NCI-H2029 (cell line): ENCODE measurements around the gene ATAD2B.

Source experiments
- DNase-seq: peaks from one replicate; lab custom pipeline; 2025; lab: John Stamatoyannopoulos, UW

Gene ATAD2B

DNA sequence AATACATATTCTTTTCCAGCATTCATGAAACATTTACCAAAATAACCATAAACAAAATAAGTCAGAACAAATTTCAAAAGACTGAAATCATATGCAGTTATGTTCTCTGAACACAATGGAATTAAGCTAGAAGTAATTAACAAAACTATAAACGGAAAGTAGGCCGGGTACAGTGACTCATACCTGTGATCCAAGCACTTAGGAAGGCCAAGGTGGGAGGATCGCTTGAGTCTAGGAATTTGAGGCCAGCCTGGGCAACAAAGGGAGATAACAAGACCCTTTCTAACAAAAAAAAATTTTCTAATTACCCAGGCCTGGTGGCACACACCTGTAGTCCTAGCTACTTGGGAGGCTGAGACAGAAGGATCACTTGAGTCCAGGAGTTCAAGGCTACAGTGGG lies 14.9 kb downstream of the ATAD2B start:
- no peak for DNase-seq

DNA sequence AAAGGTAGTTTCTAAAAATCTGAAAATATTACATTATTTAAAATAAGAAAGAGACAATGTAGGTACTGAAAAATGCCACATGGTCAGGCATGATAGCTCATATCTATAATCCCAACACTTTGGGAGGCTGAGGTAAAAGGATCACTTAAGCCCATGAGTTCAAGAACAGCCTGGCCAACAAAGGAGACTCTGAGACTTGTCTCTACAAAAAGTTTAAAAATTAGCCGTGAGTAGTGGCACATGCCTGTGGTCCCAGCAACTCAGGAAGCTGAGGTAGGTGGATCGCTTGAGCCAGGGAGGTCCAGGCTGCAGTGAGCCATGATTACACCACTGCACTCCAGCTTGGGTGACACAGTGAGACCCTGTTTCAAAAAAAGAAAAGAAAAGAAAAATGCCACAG lies 21.8 kb downstream of the ATAD2B start:
- DNase-seq: no peak

GRCh38 chr2:23904692-23905091 lies 22.2 kb downstream of the ATAD2B start:
- no peak for DNase-seq

DNA sequence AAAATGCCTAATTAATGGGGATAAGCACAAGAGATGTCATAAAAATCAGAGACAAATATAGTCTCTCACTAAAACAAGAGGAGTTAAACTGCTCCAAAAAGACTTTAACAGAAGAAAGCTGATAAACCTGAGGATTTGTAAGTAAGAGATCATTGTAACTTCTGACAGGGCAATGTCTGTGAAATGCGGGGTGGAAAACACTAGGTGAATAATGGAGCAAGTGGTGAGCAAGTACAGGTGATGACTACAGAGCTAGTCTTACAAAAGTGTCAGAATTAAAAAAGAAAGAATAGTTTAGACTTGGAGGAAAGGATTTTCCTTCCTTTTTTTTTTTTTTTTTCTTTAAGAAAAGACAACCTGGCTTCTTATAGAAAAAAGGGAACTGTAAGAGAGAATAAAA lies 22.7 kb downstream of the ATAD2B start:
- DNase-seq: no peak

DNA sequence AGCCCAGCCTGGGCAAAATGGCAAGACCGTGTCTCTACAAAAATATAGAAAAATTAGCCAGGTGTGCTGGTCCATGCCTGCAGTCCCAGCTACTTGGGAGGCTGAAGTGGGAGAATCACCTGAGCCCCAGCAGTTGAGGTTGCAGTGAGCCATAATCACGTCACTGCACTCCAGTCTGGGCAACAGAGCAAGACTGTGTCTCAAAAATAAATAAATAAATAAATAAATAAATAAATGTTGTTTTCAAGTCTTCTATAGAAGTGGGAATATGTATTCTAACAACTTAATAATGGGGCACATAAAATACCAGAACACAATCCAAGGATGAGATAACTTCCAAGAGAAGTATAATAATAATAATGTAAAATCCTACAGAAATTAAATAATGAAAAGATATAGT lies 23.9 kb downstream of the ATAD2B start:
- no peak for DNase-seq

DNA sequence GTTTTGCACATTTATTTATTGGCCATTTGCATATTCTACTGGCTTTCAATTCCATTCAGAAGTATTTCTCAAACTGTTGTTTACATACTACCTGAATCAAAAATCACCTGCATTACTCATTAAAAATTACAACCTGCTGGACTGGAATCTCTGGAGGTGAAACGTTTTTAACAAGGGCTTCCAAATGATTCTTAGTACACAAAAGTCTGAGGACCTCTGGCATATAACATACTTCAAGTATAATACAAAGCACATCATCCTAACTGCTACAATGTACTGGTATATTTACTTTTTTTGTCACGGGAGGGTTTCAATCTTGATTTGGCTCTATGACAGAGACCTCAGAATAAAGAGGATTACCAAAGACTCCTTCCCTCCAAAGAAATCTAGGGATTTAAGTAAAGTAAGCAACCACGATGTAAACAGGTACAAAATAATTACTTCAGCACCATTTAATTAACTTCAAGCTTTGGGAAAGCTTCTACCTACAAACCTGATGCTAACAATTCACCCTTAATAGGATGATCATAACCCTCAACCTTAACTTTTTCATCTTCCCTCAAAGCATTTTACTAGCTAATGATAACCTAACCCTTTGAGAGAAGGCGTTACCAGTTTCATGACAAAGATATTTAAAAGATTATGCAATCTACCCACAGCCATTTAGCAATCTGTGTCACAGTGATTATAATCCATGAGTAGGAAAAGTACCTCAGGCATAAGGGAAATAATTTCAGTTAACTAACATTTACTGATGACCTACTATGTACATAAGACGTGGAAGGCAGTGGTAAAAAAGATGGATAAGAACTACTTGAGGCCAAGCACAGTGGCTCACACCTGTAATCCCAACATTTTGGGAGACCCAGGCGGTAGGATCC lies 24.7 kb downstream of the ATAD2B start:
- DNase-seq: no peak

DNA sequence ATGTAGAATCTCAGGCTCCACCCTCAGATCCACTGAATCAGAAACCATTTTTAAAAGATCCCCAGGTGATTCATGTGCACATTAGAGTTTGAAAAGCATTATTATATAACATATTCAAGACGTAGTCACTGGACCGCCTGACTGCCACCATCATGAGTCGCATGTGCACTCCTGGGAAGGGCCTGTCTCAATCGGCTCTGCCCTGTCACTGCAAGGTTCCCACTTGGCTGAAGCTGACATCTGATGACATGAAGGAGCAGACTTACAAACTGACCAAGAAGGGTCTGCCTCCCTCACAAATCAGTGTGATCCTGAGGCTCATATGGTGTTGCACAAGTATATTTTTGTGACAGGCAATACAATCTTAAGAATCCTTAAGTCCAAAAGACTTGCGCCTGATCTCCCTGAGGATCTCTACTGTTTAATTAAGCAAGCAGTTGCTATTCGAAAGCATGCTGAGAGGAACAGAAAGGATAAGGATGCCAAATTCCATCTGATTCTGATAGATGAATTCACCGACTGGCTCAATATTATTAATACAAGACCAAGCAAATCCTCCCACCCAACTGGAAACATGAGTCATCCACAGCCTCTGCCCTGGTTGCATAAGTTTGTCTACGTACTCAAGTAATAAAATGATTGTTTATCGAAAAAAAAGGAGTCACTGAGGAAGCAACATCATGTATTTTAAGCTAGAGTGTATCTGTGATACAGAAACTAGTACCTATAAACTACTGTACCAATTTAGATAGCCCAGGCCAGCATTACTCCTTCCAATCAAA lies 26.2 kb downstream of the ATAD2B start:
- DNase-seq: no peak

GRCh38 chr2:23900133-23900532 lies 26.8 kb downstream of the ATAD2B start:
- no peak for DNase-seq

DNA sequence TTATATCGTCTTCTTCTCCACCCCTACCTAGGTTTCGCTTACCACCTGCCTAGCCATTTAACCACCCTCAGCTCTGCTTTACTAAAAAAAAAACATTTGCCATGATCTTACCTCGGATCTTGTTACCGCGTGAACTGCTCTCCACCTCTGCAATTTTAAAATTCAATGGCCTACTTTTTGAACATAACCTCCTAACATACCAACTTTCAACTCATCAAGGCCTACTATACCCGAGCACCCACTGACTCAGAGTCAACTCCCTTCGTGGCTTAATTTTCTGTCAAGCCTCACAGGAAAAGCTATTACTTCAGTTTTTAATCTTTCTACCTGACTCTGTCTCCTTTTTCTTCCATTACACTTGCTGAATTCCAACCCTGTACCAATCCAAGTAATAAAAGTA lies 55.7 kb downstream of the ATAD2B start:
- DNase-seq: no peak

DNA sequence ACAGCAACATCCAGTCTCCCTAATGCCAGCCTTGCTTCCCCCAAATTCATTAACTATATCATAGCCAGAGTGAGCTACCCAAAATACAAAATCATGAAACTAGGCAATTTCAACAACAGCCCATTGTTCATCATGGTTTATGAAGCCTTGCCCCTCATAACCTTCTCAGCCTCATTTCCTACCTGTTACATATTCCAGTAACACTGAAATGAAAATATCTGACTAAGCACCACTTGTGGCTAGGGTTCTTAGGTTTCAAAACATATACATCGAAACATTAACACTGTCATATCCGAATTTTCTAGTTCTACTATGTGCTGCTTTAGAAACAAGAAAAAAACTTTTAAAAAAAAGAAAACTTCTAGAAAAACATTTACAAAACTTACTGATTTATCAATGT lies 59.5 kb downstream of the ATAD2B start:
- no peak for DNase-seq

- DNase-seq: no peak
These were observed 64.1 kb downstream of the ATAD2B start for GRCh38 chr2:23862716-23863426.

DNA sequence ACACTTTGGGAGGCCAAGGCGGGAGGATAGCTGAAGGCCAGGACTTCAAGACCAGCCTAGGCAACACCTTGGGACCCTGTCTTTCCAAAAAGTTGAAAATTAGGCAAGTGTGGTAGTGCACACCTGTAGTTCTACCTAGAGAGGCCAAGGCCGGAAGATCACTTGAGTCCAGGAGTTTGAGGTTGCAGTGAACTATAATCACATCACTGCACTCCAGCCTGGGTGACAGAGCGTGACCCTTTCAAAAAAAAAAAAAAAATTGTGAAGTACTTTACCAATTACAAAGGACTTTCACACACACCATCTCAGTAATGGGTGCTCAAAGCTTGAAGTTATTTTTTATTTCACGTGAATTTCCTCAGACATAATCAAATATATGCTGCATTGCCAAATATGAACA lies 65.0 kb downstream of the ATAD2B start:
- DNase-seq: no peak

DNA sequence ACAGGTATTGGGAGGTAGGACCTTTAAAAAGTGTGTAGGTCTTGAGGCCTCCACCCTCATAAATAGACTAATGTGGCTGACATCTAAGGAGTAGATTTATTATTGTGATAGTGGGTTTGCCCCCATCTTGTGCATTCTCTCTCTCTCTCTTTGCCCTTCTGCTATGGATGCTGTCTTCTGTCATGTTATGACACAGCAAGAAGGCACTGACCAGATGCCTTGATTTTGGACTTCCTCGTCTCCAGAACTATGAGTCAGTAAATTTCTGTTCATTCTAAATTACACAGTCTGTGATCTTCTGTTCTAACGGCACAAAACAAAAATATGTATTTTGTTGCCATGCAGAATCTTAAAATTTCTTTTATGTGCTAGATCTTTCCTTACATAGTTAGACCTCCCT lies 66.9 kb downstream of the ATAD2B start:
- no peak for DNase-seq

DNA sequence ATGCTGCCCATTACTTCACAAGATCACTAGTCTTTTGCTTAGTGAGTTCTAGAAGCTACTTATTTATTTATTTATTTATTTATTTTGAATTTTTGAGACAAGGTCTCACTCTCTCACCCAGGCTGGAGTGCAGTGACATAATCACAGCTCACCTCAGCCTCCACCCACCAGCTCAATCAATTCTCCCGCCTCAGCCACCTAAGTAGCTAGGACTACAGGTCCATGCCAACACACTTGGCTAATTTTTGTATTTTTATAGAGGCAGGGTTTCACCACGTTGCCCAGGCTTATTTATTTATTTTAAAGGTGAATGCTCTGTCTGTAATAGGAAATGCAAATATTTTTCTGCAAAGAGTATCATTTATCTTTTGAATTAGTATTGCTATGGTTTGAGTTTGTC lies 67.7 kb downstream of the ATAD2B start:
- no peak for DNase-seq

GRCh38 chr2:23850564-23851256 lies 76.2 kb downstream of the ATAD2B start:
- DNase-seq: no peak

DNA sequence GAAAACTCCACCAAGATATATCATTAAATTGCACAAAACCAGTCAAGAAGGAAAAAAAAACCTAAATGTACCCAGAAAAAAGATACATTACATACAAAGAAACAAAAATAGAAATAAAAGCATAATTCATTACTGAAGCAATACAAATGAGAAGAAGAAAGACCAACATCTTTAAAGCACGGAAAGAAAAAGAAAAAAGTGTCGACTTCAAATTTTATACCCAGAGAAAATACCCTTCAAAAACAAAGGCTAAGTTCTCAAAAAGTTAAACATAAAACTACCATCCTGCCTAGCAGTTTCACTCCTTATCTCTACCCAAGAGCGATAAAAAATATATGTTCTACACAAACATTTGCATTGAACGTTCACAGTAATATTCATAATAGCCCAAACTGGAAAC lies 82.0 kb downstream of the ATAD2B start:
- no peak for DNase-seq

DNA sequence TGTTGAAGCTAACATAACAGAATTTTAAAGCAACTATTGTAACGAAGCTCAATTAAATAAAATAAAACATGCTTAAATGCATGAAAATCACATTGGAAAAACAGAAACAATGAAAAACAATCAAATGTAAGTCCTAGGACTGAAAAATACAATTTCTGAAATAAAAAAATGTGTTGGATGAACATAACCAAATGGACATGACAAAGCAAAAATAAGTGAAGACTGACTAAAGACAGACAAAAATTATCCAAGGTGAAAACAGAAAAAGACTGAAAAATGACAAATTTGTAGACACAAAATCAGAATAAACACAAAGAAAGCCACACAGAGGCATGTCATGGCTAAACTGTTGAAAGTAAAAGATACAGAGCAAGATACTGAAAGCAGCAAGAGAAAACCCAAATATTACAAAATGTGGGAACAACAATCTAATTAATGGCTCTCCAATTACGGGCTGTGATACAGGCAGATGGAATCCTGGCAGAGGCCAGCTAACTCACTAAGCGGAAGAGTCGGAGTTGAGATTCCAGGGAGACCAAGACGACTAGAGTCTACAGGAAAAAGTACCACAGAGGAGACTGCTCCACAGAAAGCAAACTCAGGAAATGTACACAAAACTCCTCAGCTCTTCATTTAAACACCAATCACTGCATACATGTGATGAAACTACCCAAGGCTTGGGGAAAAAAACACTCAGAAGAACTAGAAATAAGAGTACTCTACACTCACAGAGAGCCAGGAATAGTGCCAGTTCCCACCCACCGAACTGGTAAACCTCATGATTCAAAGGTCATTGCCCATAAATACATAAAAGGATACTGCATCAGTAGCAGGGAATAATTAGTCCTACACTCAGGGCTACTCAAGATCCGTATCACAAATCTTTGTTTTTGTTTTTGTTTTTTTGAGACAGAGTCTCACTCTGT lies 83.6 kb downstream of the ATAD2B start:
- no peak for DNase-seq

DNA sequence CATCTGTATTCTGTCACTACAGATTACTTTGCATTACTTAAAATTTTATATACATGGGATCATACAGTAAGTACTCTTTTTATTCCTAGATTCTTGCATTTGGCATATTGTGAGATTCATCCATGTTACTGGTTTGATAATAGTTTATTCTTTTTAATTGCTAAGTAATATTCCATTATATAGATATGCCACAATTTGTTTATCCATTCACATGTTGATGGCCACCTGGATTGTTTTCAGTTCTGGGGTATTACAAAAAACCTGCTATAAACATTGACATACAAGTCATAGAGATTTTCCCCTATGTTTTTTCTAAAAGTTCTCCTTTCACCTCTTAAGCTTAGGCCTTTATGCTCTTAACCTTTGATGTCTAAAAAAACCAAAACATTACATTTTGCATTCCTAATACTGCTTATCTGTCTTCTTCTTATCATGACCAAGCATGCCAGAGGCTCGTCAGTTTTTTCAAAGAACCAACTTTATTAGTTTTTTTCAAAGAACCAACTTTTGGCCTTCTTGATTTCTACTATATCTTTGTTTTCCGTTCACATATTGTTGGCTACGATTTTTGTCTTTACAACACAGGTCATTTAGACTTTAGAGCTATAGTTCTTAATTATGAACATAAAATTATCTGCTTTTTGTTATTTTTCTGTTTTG lies 86.9 kb downstream of the ATAD2B start:
- DNase-seq: no peak

GRCh38 chr2:23838996-23839395 lies 87.9 kb downstream of the ATAD2B start:
- no peak for DNase-seq

GRCh38 chr2:23838581-23838980 lies 88.3 kb downstream of the ATAD2B start:
- no peak for DNase-seq

GRCh38 chr2:23837871-23838270 lies 89.1 kb downstream of the ATAD2B start:
- DNase-seq: no peak
